HG03045 (cell line): ENCODE results near the gene CPNE2.
"Not testable (repeated sequence)": the region's sequence is repeated elsewhere in the genome, so short reads cannot be mapped to it uniquely, and the experiment has no call there.

Source experiments
- ATAC-seq: cut with Tn5 transposase; IDR thresholded peaks from one replicate; pipeline ENCODE4 v1.9.1; 2021; ENCODE audit warnings: mild to moderate bottlenecking, moderate library complexity; ENCODE audit not compliant: unreplicated experiment

CPNE2 gene

DNA sequence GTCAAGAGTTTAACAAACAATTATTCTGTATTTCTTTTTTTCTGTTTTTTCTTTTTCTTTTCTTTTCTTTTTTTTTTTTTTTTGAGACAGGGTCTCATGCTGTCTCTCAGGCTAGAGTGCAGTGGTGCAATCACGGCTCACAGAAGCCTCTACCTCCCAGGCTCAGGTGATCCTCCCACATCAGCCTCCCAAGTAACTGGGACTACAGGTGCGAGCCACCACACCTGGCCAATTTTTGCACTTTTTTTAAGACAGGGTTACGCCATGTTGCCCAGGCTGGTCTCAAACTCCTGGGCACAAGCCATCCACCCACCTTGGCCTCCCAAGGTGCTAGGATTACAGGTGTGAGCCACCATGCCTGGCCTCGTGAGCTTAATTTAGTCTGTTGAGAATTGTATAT lies 97.1 kb downstream of the CPNE2 start:
- not testable (repeated sequence) for ATAC-seq

DNA sequence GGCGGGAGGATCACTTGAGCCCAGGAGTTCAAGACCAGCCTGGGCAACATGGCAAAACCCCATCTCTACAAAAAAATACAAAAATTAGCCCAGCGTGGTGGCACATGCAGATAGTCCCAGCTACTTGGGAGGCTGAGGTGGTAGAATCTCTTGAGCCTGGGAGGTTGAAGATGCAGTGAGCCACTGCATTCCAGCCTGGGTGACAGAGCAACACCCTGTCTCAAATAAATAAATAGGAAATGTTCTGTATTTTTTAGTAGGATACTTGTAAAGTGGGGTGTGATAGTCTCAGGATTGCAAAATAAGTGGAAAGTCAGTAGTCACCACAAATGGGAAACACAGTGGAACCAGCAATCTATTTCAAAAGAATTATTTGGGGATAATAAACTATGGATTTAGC lies 97.8 kb downstream of the CPNE2 start:
- ATAC-seq = no peak

DNA sequence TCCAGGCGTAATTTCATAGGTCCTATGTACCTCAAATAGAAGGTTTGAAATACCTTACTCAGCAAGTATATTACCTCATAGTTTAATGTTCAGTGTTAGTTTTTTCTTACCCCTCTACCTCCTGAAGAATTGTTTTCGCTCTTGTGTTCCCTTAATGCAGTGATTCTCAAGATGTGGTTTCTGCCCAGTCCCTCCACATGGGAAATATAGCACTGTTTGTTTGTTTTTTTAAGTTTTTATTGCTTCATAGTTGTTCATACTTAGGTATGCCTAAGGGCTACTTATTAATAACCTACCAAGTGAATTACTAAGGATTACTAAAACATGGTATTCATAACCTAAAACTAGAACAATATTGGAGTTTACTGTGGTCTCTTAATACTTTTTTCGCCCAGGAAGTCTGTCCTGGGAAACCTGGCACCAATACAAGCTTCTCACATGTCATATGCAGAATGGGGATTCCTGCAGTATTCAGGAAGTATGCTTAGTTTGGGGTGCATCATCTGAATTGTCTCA lies 98.7 kb downstream of the CPNE2 start:
- ATAC-seq = no peak

DNA sequence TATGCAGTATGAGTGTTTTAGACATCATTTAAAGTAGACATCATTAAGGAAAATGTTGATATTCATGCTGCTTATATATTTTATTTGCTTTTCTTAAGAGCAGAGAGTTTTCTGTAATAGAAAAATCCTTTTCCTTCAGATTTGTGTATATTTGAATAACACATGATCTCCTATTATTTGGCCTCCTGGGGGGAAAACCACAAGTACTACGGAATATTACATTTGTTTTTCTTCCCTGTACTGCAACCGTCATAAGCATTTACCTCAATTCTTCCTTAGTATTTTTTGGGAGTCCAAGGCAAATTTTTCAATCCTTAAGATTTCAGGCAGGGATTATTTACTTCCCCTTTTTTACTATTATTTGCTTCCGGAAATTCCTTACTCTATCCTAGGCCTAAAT lies 99.8 kb downstream of the CPNE2 start:
- ATAC-seq = no peak

DNA sequence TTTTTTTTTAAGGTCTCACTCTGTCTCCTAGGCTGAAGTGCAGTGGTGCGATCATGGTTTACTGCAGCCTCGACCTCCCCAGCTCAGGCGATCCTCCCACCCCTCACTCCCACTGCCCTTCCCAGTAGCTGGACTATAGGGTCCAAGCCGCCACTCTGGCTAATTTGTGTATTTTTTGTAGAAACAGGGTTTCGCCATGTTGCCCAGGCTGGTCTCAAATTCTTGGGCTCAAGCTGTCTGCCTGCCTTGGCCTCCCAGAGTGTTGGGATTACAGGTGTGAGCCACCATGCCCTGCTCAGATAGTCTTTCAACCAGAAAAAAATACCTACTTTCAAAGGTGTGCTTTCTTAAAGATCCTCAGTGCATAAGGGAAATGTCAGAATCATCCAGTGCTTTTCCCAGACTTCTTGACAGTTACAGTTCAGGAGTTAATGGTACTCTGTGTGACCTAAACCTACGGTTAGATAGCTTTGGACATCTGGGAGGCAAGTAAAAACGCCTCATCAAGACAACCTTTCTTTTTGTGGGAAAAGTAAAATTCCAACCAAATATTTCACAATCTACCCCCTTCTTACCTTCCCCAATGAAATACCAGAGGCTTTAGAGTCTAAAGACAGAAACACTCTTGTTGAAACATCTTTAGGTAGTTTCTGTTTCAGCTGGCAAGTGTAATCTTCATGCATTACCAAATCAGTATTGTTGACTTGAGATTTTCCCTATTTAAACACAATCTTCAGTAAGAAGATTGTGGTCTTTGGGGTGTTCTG lies 100.5 kb downstream of the CPNE2 start:
- no peak for ATAC-seq

DNA sequence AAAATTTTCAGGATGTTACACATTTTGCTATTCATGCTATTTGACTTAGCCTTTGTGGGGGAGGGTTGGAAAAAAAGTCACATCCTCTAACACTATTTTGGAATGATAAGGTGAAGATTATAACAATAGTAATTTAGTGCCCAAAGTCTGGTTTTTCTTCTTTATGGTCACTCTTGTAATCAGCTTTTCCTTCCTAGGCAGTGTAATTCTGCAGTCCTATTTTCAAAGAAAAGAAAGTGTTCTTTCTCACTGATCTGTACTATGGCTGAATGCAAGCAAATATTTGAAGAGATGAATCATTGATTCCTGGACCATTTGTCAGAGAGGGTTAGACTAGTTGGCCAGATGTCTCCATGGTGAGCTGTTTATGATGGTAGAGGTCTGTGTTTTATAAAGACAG lies 102.1 kb downstream of the CPNE2 start:
- no peak for ATAC-seq

DNA sequence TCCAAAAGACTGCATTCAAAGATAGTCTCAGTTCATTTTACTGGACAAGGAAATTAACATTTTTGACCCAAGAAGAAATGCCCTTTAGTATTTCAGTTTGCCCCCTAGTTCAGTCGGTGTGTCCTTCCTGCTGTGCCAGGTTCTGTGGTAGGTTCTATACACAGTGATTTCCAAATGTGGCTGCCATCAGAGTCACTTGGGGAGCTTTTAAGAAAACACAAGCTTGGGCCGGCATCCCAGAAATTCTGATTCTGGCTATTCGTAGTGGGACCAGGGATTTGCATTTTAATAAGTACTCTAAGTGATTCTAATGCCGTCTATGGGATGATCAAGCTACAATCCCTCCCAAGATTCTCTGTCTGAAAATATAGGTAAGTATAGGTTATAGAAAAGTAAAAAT lies 103.9 kb downstream of the CPNE2 start:
- no peak for ATAC-seq

DNA sequence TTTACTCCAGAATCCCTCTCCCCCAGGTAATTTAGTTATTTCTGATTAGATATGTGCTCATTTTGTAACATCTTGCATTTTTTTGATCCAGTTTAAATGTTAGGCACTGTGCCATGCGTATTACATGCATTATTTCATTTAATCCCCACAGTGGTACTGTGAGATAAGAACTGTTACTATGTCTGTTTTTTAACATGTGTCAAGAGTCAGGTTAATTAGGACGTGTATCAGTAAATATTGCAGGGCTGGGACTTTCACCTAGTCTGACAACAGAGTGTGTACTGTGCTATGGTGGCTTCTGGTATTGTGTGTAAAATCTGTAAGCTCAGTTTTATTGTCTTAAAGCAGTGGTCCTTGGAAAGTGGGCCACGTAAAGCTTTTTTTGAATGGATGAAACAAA lies 104.4 kb downstream of the CPNE2 start:
- ATAC-seq = no peak
